K562 (cell line): ENCODE measurements around the gene ZBTB22. TPM values are rescaled to one million over a fixed set of nuclear protein-coding genes. Genes with fewer than 3 reads are reported as not detected.

Source experiments
- CREBBP ChIP-seq: IDR thresholded peaks from one replicate; pipeline ENCODE4 v1.6.1; 2012; ENCODE audit warnings: low read depth, mild to moderate bottlenecking, control low read depth, inconsistent platforms, low read length
- PHF20 ChIP-seq: fragments of 450-650 bp; IDR thresholded peaks from 2 replicates; pipeline ENCODE4 v1.6.1; 2018; ENCODE audit not compliant: partially characterized antibody
- PURB ChIP-seq: sonication (generic); formaldehyde crosslinking; IDR thresholded peaks from 2 replicates; pipeline ENCODE4 v1.9.0; 2021; ENCODE audit warnings: low read depth, mild to moderate bottlenecking, missing genetic modification reagents
- ZNF263 ChIP-seq: sonication (generic); formaldehyde crosslinking; IDR thresholded peaks from 2 replicates; pipeline ENCODE4 v1.8.0; 2022; ENCODE audit warnings: mild to moderate bottlenecking, missing genetic modification reagents, borderline replicate concordance
- polyA plus RNA-seq, 8 experiments: library from polyadenylated mRNA; depleted of rRNA in 4 of 8; stranded (reverse) in 5 of 8; unstranded in 3 of 8; fragments of >200 nt; fragmentation: Nextera tagmentation in 2 of 8; fragmentation: Illumina TruSeq in 1 of 8; extraction: Ambion mirVana in 2 of 8; extraction: Trizol in 1 of 8; gene quantifications; 2 replicates each; pipeline versions ENCODE4 v1.2.1 to v1.2.3, GENCODE V29; 2011 to 2014; ENCODE audit warnings: inconsistent platforms in 1 of 8, missing spikeins in 1 of 8
- total RNA-seq, 7 experiments: library from RNA; depleted of rRNA in 6 of 7; stranded (reverse); fragments of >200 nt in 6 of 7; fragmentation: Illumina TruSeq in 2 of 7; extraction: Trizol in 2 of 7; gene quantifications; 2 replicates each; pipeline versions ENCODE4 v1.2.1 to v1.2.3, GENCODE V29; 2011 to 2021; ENCODE audit warnings: low replicate concordance in 1 of 7
- TF ChIP-seq, protein P1 (sequence below), 2 experiments: fragments of 450-650 bp; IDR thresholded peaks; 2 replicates each; pipeline ENCODE4 v1.6.1; 2018; ENCODE audit warnings: mild to moderate bottlenecking in 2 of 2, low read depth in 1 of 2; ENCODE audit not compliant: partially characterized antibody in 2 of 2

The ZBTB22 gene
- total and polyA plus RNA-seq, 9 of the 15 experiments (the other 6 are each of a cell fraction or from before 2014, with no cell fraction given): 0.21 to 11.9 (median 7.1) TPM

GRCh38 chr6:33294086-33294823 is 23.3 kb downstream of the ZBTB22 start (continued):
- TF ChIP-seq ZNF263: no peak
- TF ChIP-seq CREBBP: no peak
- TF ChIP-seq, protein P1, sequence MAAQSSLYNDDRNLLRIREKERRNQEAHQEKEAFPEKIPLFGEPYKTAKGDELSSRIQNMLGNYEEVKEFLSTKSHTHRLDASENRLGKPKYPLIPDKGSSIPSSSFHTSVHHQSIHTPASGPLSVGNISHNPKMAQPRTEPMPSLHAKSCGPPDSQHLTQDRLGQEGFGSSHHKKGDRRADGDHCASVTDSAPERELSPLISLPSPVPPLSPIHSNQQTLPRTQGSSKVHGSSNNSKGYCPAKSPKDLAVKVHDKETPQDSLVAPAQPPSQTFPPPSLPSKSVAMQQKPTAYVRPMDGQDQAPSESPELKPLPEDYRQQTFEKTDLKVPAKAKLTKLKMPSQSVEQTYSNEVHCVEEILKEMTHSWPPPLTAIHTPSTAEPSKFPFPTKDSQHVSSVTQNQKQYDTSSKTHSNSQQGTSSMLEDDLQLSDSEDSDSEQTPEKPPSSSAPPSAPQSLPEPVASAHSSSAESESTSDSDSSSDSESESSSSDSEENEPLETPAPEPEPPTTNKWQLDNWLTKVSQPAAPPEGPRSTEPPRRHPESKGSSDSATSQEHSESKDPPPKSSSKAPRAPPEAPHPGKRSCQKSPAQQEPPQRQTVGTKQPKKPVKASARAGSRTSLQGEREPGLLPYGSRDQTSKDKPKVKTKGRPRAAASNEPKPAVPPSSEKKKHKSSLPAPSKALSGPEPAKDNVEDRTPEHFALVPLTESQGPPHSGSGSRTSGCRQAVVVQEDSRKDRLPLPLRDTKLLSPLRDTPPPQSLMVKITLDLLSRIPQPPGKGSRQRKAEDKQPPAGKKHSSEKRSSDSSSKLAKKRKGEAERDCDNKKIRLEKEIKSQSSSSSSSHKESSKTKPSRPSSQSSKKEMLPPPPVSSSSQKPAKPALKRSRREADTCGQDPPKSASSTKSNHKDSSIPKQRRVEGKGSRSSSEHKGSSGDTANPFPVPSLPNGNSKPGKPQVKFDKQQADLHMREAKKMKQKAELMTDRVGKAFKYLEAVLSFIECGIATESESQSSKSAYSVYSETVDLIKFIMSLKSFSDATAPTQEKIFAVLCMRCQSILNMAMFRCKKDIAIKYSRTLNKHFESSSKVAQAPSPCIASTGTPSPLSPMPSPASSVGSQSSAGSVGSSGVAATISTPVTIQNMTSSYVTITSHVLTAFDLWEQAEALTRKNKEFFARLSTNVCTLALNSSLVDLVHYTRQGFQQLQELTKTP (IDR thresholded peaks at IDR 0.05; ENCODE audit: low read depth in 1 of 2, partially characterized antibody in 2 of 2): no peak
- no peak for TF ChIP-seq PURB (CRISPR knock-in tag)
- TF ChIP-seq PHF20: no peak
